ENCODE data around the gene SH3GLB2. TPM values are rescaled to one million over a fixed set of nuclear protein-coding genes. Genes with fewer than 3 reads are reported as not detected.

SH3GLB2 gene
- total and polyA plus RNA-seq, 2 experiments from 2014 or later: 21.9 to 68.0 TPM

DNA sequence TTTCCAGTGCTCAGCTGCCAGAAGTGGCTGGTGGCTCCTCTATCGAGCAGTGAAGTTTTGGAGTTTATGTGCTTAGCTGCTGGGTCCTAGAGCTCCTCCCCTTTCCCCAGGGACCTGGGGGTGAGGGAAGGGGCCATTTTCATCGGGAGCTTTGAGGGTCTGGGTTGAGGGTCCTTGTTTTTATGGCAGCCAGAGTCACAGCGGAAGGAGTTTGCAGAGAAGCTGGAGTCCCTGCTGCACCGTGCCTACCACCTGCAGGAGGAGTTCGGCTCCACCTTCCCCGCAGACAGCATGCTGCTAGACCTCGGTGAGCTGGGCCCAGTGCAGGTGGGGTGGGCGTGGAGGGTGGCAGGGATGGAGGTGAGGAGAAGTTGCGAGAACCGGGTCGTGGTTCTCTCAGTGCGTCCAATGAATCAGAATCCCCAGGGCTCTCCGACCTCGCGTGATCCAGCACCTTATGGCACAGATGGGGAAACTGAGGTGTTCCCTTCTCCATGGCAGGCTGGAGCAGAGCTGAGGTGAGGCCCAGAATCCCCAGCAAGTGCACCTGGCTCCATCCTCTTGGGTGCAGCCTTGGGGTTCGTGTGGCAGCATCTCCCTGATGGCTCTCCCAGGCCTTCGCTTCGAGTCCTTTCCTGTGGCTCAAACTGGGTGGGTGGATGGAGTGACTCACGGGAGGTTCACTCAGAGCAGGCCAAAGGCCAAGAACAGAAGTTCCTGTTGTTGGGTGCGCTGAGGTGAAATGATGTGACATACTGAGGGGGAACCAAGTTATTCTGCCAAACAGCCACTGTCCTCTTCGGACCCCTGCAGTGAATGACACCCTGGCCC is 31.0 kb upstream of the SH3GLB2 start (continued):
- TF ChIP-seq, protein P1, sequence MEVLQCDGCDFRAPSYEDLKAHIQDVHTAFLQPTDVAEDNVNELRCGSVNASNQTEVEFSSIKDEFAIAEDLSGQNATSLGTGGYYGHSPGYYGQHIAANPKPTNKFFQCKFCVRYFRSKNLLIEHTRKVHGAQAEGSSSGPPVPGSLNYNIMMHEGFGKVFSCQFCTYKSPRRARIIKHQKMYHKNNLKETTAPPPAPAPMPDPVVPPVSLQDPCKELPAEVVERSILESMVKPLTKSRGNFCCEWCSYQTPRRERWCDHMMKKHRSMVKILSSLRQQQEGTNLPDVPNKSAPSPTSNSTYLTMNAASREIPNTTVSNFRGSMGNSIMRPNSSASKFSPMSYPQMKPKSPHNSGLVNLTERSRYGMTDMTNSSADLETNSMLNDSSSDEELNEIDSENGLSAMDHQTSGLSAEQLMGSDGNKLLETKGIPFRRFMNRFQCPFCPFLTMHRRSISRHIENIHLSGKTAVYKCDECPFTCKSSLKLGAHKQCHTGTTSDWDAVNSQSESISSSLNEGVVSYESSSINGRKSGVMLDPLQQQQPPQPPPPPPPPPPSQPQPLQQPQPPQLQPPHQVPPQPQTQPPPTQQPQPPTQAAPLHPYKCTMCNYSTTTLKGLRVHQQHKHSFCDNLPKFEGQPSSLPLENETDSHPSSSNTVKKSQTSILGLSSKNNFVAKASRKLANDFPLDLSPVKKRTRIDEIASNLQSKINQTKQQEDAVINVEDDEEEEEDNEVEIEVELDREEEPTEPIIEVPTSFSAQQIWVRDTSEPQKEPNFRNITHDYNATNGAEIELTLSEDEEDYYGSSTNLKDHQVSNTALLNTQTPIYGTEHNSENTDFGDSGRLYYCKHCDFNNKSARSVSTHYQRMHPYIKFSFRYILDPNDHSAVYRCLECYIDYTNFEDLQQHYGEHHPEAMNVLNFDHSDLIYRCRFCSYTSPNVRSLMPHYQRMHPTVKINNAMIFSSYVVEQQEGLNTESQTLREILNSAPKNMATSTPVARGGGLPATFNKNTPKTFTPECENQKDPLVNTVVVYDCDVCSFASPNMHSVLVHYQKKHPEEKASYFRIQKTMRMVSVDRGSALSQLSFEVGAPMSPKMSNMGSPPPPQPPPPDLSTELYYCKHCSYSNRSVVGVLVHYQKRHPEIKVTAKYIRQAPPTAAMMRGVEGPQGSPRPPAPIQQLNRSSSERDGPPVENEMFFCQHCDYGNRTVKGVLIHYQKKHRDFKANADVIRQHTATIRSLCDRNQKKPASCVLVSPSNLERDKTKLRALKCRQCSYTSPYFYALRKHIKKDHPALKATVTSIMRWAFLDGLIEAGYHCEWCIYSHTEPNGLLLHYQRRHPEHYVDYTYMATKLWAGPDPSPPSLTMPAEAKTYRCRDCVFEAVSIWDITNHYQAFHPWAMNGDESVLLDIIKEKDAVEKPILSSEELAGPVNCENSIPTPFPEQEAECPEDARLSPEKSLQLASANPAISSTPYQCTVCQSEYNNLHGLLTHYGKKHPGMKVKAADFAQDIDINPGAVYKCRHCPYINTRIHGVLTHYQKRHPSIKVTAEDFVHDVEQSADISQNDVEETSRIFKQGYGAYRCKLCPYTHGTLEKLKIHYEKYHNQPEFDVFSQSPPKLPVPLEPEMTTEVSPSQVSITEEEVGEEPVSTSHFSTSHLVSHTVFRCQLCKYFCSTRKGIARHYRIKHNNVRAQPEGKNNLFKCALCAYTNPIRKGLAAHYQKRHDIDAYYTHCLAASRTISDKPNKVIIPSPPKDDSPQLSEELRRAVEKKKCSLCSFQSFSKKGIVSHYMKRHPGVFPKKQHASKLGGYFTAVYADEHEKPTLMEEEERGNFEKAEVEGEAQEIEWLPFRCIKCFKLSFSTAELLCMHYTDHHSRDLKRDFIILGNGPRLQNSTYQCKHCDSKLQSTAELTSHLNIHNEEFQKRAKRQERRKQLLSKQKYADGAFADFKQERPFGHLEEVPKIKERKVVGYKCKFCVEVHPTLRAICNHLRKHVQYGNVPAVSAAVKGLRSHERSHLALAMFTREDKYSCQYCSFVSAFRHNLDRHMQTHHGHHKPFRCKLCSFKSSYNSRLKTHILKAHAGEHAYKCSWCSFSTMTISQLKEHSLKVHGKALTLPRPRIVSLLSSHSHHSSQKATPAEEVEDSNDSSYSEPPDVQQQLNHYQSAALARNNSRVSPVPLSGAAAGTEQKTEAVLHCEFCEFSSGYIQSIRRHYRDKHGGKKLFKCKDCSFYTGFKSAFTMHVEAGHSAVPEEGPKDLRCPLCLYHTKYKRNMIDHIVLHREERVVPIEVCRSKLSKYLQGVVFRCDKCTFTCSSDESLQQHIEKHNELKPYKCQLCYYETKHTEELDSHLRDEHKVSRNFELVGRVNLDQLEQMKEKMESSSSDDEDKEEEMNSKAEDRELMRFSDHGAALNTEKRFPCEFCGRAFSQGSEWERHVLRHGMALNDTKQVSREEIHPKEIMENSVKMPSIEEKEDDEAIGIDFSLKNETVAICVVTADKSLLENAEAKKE (CRISPR knock-in tag; IDR thresholded peaks at IDR 0.05): no peak
- TF ChIP-seq CTCF (conservative IDR thresholded peaks at IDR 0.05; ENCODE audit: low read depth in 2 of 2): no peak

DNA sequence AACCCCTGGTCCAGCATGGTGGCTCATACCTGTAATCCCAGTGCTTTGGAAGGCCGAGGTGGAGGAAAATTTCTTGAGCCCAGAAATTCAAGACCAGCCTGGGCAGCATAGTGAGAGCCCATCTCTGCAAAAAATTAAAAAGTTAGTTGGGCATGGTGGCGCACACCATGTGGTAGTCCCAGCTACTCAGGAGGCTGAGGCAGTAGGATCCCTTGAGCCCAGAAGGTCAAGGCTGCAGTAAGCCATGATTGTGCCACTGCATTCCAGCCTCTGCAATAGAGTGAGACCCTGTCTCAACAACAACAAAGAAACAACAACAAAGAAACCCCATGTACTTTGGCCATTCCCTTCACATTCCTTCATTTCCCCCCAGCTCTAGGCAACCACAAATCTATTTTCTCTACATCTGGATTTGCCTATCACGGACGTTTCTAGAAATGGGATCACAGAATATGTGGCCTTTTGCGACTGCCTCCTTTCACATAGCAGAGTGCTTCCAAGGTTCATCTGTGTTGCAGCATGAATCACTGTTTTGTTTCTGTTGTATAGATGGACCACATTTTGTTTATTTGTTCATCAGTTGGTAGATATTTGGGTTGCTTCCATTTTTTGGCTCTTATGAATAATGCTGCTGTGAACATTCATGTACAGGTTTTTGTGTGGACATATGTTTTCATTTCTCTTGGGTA is 26.2 kb upstream of the SH3GLB2 start:
- Histone ChIP-seq H2AFZ (no peak overlapping the region), H3K27ac (ENCODE audit: low read depth) (no peak overlapping the region), H3K27me3 (ENCODE audit: insufficient read depth) (no peaks in the 10 kb centered on the region), H3K4me3 (no peak overlapping the region), H3K79me2 (replicated peaks; ENCODE audit: insufficient read depth) (no peaks in the 10 kb centered on the region), H3F3A (replicated peaks; ENCODE audit: low read depth) (no peaks in the 10 kb centered on the region), H3K36me3 (ENCODE audit: insufficient read depth) (no peaks in the 10 kb centered on the region; the same call in 1 of the 2 replicates), H4K20me1 (replicated peaks; ENCODE audit: insufficient read depth) (no peaks in the 10 kb centered on the region), H3K9me2 (ENCODE audit: insufficient read depth) (no peaks in the 10 kb centered on the region), H3K4me1 (ENCODE audit: insufficient read depth) (no peaks in the 10 kb centered on the region), H3K4me2 (no peak overlapping the region)
- Mint-ChIP-seq H3K4me1 (no peaks in the 10 kb centered on the region), H3K4me3 (no peak overlapping the region), H3K36me3 (ENCODE audit: low read depth) (peaks cover 16% of the 10 kb centered on the region; the same call in 2 of the 3 replicates), H3K9me3 (no peaks in the 10 kb centered on the region), H3K27ac (no peak overlapping the region), H3K27me3 (ENCODE audit: insufficient read depth, low read depth, poor library complexity) (no peaks in the 10 kb centered on the region)
- DNase-seq (ENCODE audit: low spot score) (no peak), ATAC-seq (no peak)
- TF ChIP-seq EZH2phosphoT487 (IDR thresholded peaks at IDR 0.05; ENCODE audit: unreplicated experiment) (no peak), CREB1 (CRISPR knock-in tag; IDR thresholded peaks at IDR 0.05; ENCODE audit: low read depth) (no peak), STAT1 (IDR thresholded peaks at IDR 0.05; ENCODE audit: unreplicated experiment) (no peak), CTCF (conservative IDR thresholded peaks at IDR 0.05; ENCODE audit: low read depth in 2 of 2) (no peak), ZNF331 (CRISPR knock-in tag; IDR thresholded peaks at IDR 0.05; ENCODE audit: low read depth) (no peak), REST (IDR thresholded peaks at IDR 0.05; ENCODE audit: unreplicated experiment) (no peak), NANOG (IDR thresholded peaks at IDR 0.05; ENCODE audit: borderline replicate concordance) (no peak)
